ENCODE results near the gene MAMSTR. TPM values are rescaled to one million over a fixed set of nuclear protein-coding genes. Genes with fewer than 3 reads are reported as not detected.
A peak's percentile ranks its signal among the peaks of the same experiment; 100 is the strongest.

MAMSTR gene
- total RNA-seq, 8 experiments from 2014 or later, result 0.71 to 5.0 (median 1.7) TPM

DNA sequence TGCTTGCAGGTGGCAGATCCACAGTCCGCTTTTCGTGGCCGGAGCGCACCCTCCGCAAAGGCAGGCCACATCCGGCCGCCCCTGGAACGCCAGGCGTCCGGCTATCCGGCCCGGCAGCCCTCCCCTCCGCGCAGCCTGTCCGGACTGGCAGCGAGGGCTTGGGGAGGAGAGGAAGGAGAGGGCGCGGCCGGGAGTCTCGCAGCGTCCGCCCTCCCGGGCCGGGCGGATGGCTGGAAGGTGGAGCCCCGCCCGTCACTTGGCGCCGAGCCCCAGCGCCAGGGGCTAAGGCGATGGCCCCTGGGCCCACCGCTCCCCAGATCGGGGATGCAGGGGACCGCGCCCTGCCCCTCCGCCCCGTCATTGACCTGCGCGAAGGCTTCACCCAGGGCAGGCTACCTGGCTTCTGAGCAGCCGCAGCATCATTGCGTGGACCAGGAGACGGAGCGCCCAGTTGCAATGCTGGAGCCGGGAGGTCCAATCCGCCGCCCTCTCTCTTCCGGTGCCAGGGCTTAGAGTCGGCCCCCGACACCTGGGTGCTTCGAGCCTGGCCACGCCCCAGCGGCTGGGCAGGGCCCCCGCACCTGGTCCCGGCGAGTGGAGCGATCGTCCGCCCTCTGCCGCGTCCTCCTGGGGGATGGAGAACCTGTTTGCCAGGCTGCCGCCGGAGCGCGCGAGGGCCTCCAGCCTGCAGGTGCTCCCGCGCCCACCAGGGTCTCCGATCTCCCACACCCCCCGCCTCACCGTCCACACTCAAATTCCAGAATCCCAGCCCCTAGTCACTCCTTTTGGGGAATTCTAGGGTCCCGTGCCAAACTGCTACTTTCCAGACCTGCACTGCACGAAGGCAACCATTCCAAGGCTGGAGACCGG, 33.2 kb upstream of the MAMSTR start, which contains the start of gene FUT1:
Gene FUT1 (minus strand): TSS at position 146 of the 870 bp plus-strand sequence. CDS start 1,360 bp downstream, outside the sequence.
- ATAC-seq (replicated peaks in 6 of 8), result peak; percentile 76 to 98 (median 86)
- WGBS, 10 experiments, result 3 to 10% (median 9%) methylated on average over 5 to 14 of the region's 73 CpGs; no CpG with 5 or more reads in 6 of the 10 experiments
- H3K4me1 ChIP-seq (replicated peaks in 1 of 2), result peaks cover 4 to 6% of the 10 kb centered on the region in 2 donors
- H3K4me3 ChIP-seq, result peak within 1 kb of the TSS; percentile 19 to 31 (median 25)
- no peak within 1 kb of the TSS for H3K27ac ChIP-seq
- in situ Hi-C loops (cut with MboI; ENCODE audit: low pct_unique_long_range_greater_than_20kb in 2 of 9, low sequenced_read_pairs in 9 of 9, unreplicated experiment in 9 of 9), result no loop called here

- 0 to 60% (median 50%) methylated on average over 1 to 18 of the region's 20 CpGs; no CpG with 5 or more reads in 3 of the 10 experiments for WGBS, 10 experiments
- Histone ChIP-seq H3K4me1 (replicated peaks in 1 of 2) (peaks cover 4 to 6% of the 10 kb centered on the region in 2 donors), H3K4me3 (peak overlapping the region in 4 of 5 donors; percentile 25 to 31 (median 27)), H3K27ac (no peak overlapping the region)
- ATAC-seq (replicated peaks in 6 of 8), result peak in 1 of 8 experiments; percentile 10
- in situ Hi-C loops (cut with MboI; ENCODE audit: low pct_unique_long_range_greater_than_20kb in 2 of 9, low sequenced_read_pairs in 9 of 9, unreplicated experiment in 9 of 9), result no loop called here
These were observed 32.4 kb upstream of the MAMSTR start for GRCh38 chr19:48751845-48752495.

- H3K4me3 ChIP-seq, result no peak overlapping the region
- in situ Hi-C loops (cut with MboI; ENCODE audit: low pct_unique_long_range_greater_than_20kb in 2 of 9, low sequenced_read_pairs in 9 of 9, unreplicated experiment in 9 of 9), result no loop called here
- WGBS, 10 experiments, result 70 to 96% (median 86%) methylated on average over 1 to 20 of the region's 29 CpGs; no CpG with 5 or more reads in 3 of the 10 experiments
- ATAC-seq (replicated peaks in 6 of 8), result no peak
- H3K4me1 ChIP-seq (replicated peaks in 1 of 2), result peaks cover 4 to 6% of the 10 kb centered on the region in 2 donors
- no peak overlapping the region for H3K27ac ChIP-seq
These were observed 31.4 kb upstream of the MAMSTR start for GRCh38 chr19:48750771-48751504.

DNA sequence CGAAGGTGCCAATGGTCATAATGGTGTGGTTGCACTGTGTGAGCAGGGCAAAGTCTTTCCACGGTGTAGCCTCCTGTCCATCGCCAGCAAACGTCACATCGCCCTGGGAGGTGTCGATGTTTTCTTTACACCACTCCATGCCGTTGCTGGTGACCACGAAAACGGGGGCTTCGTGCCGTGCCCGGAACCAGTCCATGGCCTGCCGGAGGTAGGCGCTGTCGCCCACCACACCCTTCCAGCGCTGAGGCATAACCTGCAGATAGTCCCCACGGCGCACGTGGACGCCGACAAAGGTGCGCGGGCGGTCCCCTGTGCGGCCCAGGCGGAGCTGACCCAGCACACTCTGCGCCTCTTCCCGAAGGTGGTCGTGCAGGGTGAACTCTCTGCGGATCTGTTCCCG, 30.8 kb upstream of the MAMSTR start:
- ATAC-seq (replicated peaks in 6 of 8), result no peak
- Histone ChIP-seq H3K4me1 (replicated peaks in 1 of 2) (peaks cover 4 to 6% of the 10 kb centered on the region in 2 donors), H3K27ac (no peak overlapping the region), H3K4me3 (no peak overlapping the region)
- in situ Hi-C loops (cut with MboI; ENCODE audit: low pct_unique_long_range_greater_than_20kb in 2 of 9, low sequenced_read_pairs in 9 of 9, unreplicated experiment in 9 of 9), result no loop called here
- WGBS, 10 experiments, result 40 to 100% (median 88%) methylated on average over 1 to 18 of the region's 31 CpGs; no CpG with 5 or more reads in 6 of the 10 experiments

GRCh38 chr19:48749571-48750198, 30.2 kb upstream of the MAMSTR start:
- no peak for ATAC-seq (replicated peaks in 6 of 8)
- no peak overlapping the region for H3K27ac ChIP-seq
- in situ Hi-C loops (cut with MboI; ENCODE audit: low pct_unique_long_range_greater_than_20kb in 2 of 9, low sequenced_read_pairs in 9 of 9, unreplicated experiment in 9 of 9), result no loop called here
- 33 to 100% (median 56%) methylated on average over 1 to 4 of the region's 4 CpGs; no CpG with 5 or more reads in 3 of the 10 experiments for WGBS, 10 experiments
- H3K4me3 ChIP-seq, result no peak overlapping the region
- H3K4me1 ChIP-seq (replicated peaks in 1 of 2), result peaks cover 4 to 6% of the 10 kb centered on the region in 2 donors

GRCh38 chr19:48746738-48747575, 27.4 kb upstream of the MAMSTR start, which contains the start of gene IZUMO1:
Gene IZUMO1 (minus strand): TSS chr19:48746909. CDS start chr19:48745859, 1,050 bp downstream.
- H3K27ac ChIP-seq, result peak within 1 kb of the TSS in 1 of 2 donors; percentile 22
- WGBS, 10 experiments, result 0 to 56% (median 44%) methylated on average over 1 to 8 of the region's 31 CpGs; no CpG with 5 or more reads in 1 of the 10 experiments
- ATAC-seq (replicated peaks in 6 of 8), result peak; percentile 81 to 96 (median 85)
- no peaks in the 10 kb centered on the region for H3K4me1 ChIP-seq (replicated peaks in 1 of 2)
- in situ Hi-C loops (cut with MboI; ENCODE audit: low pct_unique_long_range_greater_than_20kb in 2 of 9, low sequenced_read_pairs in 9 of 9, unreplicated experiment in 9 of 9), result no loop called here
- H3K4me3 ChIP-seq, result peak within 1 kb of the TSS; percentile 36 to 41 (median 40)

DNA sequence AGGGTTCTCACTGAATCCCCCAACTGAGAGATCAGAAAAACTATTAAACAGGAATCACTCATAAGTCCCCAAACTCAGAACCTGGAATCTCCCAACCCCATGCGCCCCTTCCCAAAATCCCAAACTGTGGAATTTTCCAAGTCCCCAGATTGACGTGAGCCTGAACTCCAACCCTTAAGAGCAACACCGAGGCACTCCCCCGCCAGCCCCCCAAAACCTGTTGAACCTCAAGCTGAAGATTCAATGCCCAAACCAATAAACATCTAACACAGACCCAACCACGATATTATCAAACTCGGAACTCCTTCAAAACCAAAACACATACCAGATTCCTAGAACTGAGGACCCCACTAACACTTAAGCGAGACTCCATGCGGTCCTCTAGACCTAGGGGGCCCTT, 26.6 kb upstream of the MAMSTR start:
- in situ Hi-C loops (cut with MboI; ENCODE audit: low pct_unique_long_range_greater_than_20kb in 2 of 9, low sequenced_read_pairs in 9 of 9, unreplicated experiment in 9 of 9), result no loop called here
- H3K4me1 ChIP-seq (replicated peaks in 1 of 2), result peaks cover 0 to 7% of the 10 kb centered on the region in 2 donors

GRCh38 chr19:48745208-48745995, 25.9 kb upstream of the MAMSTR start:
- 5 to 92% (median 43%) methylated on average over 2 to 20 of the region's 33 CpGs; no CpG with 5 or more reads in 2 of the 10 experiments for WGBS, 10 experiments
- in situ Hi-C loops (cut with MboI; ENCODE audit: low pct_unique_long_range_greater_than_20kb in 2 of 9, low sequenced_read_pairs in 9 of 9, unreplicated experiment in 9 of 9), result no loop called here
- Histone ChIP-seq H3K4me3 (no peak overlapping the region), H3K4me1 (replicated peaks in 1 of 2) (peaks cover 3 to 8% of the 10 kb centered on the region in 2 donors), H3K27ac (no peak overlapping the region)
- peak in 5 of 8 experiments; percentile 14 to 72 (median 27) for ATAC-seq (replicated peaks in 6 of 8)

More for the DNA sequence above, 26.6 kb upstream of the MAMSTR start:
- WGBS, 10 experiments, result 47 to 100% (median 91%) methylated on average over 1 to 5 of the region's 8 CpGs; no CpG with 5 or more reads in 2 of the 10 experiments
- no peak overlapping the region for H3K27ac ChIP-seq
- no peak overlapping the region for H3K4me3 ChIP-seq
- ATAC-seq (replicated peaks in 6 of 8), result no peak

DNA sequence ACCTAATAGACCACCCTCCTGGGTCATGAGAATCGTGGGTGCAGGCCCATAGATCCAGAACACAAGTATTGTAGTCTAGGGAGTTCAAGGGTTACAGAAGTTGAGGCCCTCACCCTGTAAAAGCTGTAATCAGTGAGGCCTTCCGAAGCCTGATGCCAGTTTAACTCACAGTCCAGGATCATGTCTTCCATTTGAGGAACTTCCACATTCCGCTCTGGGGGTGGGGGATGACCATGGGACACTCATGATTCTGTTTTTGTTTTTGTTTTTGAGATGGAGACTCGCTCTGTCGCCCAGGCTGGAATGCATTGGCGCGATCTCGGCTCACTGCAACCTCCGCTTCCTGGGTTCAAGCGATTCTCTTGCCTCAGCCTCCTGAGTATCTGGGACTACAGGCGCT, 22.6 kb upstream of the MAMSTR start:
- WGBS, 10 experiments, result 59 to 100% (median 87%) methylated on average over 1 to 9 of the region's 11 CpGs; no CpG with 5 or more reads in 3 of the 10 experiments
- Histone ChIP-seq H3K27ac (no peak overlapping the region), H3K4me1 (replicated peaks in 1 of 2) (peaks cover 10 to 13% of the 10 kb centered on the region in 2 donors), H3K4me3 (no peak overlapping the region)
- in situ Hi-C loops (cut with MboI; ENCODE audit: low pct_unique_long_range_greater_than_20kb in 2 of 9, low sequenced_read_pairs in 9 of 9, unreplicated experiment in 9 of 9), result no loop called here
- ATAC-seq (replicated peaks in 6 of 8), result no peak

GRCh38 chr19:48741129-48741999, 21.8 kb upstream of the MAMSTR start:
- in situ Hi-C loops (cut with MboI; ENCODE audit: low pct_unique_long_range_greater_than_20kb in 2 of 9, low sequenced_read_pairs in 9 of 9, unreplicated experiment in 9 of 9), result no loop called here
- ATAC-seq (replicated peaks in 6 of 8), result peak in 3 of 8 experiments; percentile 1 to 4 (median 1)
- Histone ChIP-seq H3K4me1 (replicated peaks in 1 of 2) (peaks cover 10 to 13% of the 10 kb centered on the region in 2 donors), H3K27ac (no peak overlapping the region), H3K4me3 (no peak overlapping the region)
- WGBS, 10 experiments, result 20 to 95% (median 86%) methylated on average over 1 to 8 of the region's 35 CpGs; no CpG with 5 or more reads in 5 of the 10 experiments

All from motor neuron (in vitro differentiated cells).